Immature natural killer cell (primary cell): ENCODE data around the gene SLC12A4. TPM values are rescaled to one million over a fixed set of nuclear protein-coding genes. Genes with fewer than 3 reads are reported as not detected.

Experiments used
- DNase-seq, 3 donors: peaks; one replicate each; pipeline ENCODE4 v3.0.0; 2022; ENCODE audit warnings: mixed read lengths in 1 of 3
- H3K27ac Mint-ChIP-seq, 6 donors: one replicate each; pipeline ENCODE4 v1.8.0; 2020; ENCODE audit warnings: mixed read lengths in 6 of 6, mild to moderate bottlenecking in 5 of 6, inconsistent platforms in 4 of 6, moderate library complexity in 3 of 6
- H3K27me3 Mint-ChIP-seq, 3 donors: one replicate each; pipeline ENCODE4 v1.8.0; 2020 to 2021; ENCODE audit warnings: low read depth in 3 of 3, mild to moderate bottlenecking in 3 of 3, mixed read lengths in 3 of 3, moderate library complexity in 3 of 3, inconsistent platforms in 1 of 3
- H3K36me3 Mint-ChIP-seq, 3 donors: one replicate each; pipeline ENCODE4 v1.8.0; 2020; ENCODE audit warnings: mixed read lengths in 3 of 3, inconsistent platforms in 2 of 3, mild to moderate bottlenecking in 2 of 3
- H3K4me1 Mint-ChIP-seq, 2 donors: one replicate each; pipeline ENCODE4 v1.8.0; 2020; ENCODE audit warnings: inconsistent platforms in 2 of 2, mild to moderate bottlenecking in 2 of 2, mixed read lengths in 2 of 2, moderate library complexity in 1 of 2
- H3K4me3 Mint-ChIP-seq, 5 donors: one replicate each; pipeline ENCODE4 v1.8.0; 2020; ENCODE audit warnings: mild to moderate bottlenecking in 5 of 5, mixed read lengths in 5 of 5, inconsistent platforms in 3 of 5, moderate library complexity in 3 of 5
- H3K9me3 Mint-ChIP-seq, 6 donors: one replicate each; pipeline ENCODE4 v1.8.0; 2020; ENCODE audit warnings: mild to moderate bottlenecking in 6 of 6, mixed read lengths in 6 of 6, inconsistent platforms in 4 of 6, moderate library complexity in 3 of 6
- polyA plus RNA-seq, 3 donors: library from polyadenylated mRNA; unstranded; fragments of 300-500 nt; fragmentation: Illumina TruSeq; gene quantifications; one replicate each; pipeline ENCODE4 v1.2.3, GENCODE V29; 2021

SLC12A4 gene
- polyA plus RNA-seq, 3 donors from 2014 or later: 5.1 to 10.5 (median 6.6) TPM

- Mint-ChIP-seq H3K36me3 (no peaks in the 10 kb centered on the region), H3K4me1 (peaks cover 3 to 5% of the 10 kb centered on the region in 2 donors), H3K4me3 (no peak overlapping the region), H3K27me3 (peaks cover 0 to 3% (median 1%) of the 10 kb centered on the region in 3 donors), H3K9me3 (no peaks in the 10 kb centered on the region), H3K27ac (peak overlapping the region in 1 of 6 donors; percentile 29)
- peak; percentile 47 to 65 (median 57) for DNase-seq
Observed at GRCh38 chr16:67928561-67929364, 39.7 kb downstream of the SLC12A4 start.

- H3K9me3 Mint-ChIP-seq: no peaks in the 10 kb centered on the region
- no peak for DNase-seq
- peaks cover 0 to 2% (median 1%) of the 10 kb centered on the region in 3 donors for H3K27me3 Mint-ChIP-seq
Observed at GRCh38 chr16:67928147-67928546, 40.3 kb downstream of the SLC12A4 start.

GRCh38 chr16:67927131-67927941 lies 41.1 kb downstream of the SLC12A4 start:
- H3K9me3 Mint-ChIP-seq: no peaks in the 10 kb centered on the region
- peaks cover under 1 to 2% of the 10 kb centered on the region in 2 donors for H3K4me1 Mint-ChIP-seq
- DNase-seq: no peak
- peak overlapping the region in 2 of 6 donors; percentile 60 to 67 for H3K27ac Mint-ChIP-seq
- H3K36me3 Mint-ChIP-seq: no peaks in the 10 kb centered on the region
- H3K4me3 Mint-ChIP-seq: no peak overlapping the region
- H3K27me3 Mint-ChIP-seq: peaks cover 0 to 2% (median 1%) of the 10 kb centered on the region in 3 donors

More at GRCh38 chr16:67928147-67928546, 40.3 kb downstream of the SLC12A4 start:
- no peaks in the 10 kb centered on the region for H3K36me3 Mint-ChIP-seq
- H3K27ac Mint-ChIP-seq: peak overlapping the region in 4 of 6 donors; percentile 29 to 67 (median 62)
- peaks cover 0 to 2% of the 10 kb centered on the region in 2 donors for H3K4me1 Mint-ChIP-seq
- H3K4me3 Mint-ChIP-seq: peak overlapping the region in 1 of 5 donors; percentile 10

GRCh38 chr16:67926181-67926750 lies 42.2 kb downstream of the SLC12A4 start:
- DNase-seq: no peak
- no peak overlapping the region for H3K4me3 Mint-ChIP-seq

DNA sequence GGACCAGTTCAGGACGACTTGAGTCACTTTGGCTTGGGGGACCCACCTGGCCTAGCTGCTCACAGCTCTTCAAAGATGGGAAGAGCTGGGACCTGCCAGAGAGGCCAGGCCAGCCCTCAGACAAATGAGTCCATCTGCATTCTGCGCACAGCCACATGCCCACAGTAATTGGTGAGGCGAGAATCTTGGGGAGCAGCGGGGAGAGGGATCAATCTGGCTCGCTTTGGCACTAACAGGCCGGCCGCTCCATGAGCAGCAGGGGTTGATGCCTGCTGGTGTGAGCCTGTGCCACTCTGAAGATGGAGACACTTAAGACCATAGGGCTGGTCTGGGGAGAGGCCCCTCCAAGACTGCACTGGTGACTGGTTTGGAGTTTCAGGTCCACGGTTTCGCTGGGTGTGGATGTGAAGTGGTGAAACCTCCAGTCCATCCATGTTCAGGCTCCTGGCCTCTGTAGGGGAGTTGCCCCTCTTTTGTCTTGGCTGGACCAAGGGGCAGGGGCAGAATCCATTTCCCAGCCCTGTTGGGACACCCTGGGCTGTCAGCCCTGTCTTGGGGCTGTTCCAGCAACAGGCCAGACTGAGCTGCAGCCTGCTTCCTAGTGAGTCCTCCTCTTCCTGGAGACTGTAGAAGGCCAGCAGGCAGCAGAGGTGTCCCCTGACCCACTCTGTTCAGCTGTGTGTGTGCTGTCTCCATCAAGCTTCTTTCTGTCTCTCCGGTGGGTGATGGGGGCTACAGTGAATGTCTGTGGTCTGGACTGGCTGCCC lies 44.1 kb downstream of the SLC12A4 start:
- H3K27me3 Mint-ChIP-seq: peaks cover 0 to 1% (median 0%) of the 10 kb centered on the region in 3 donors
- H3K4me3 Mint-ChIP-seq: no peak overlapping the region
- H3K9me3 Mint-ChIP-seq: no peaks in the 10 kb centered on the region
- no peak for DNase-seq
- no peaks in the 10 kb centered on the region for H3K36me3 Mint-ChIP-seq
- peak overlapping the region in 2 of 6 donors; percentile 43 to 48 for H3K27ac Mint-ChIP-seq
- H3K4me1 Mint-ChIP-seq: peaks cover 2 to 9% of the 10 kb centered on the region in 2 donors

More at GRCh38 chr16:67926181-67926750, 42.2 kb downstream of the SLC12A4 start:
- H3K36me3 Mint-ChIP-seq: no peaks in the 10 kb centered on the region
- peaks cover 0 to 3% (median 2%) of the 10 kb centered on the region in 3 donors for H3K27me3 Mint-ChIP-seq
- H3K27ac Mint-ChIP-seq: peak overlapping the region in 1 of 6 donors; percentile 51
- no peaks in the 10 kb centered on the region for H3K9me3 Mint-ChIP-seq
- peaks cover 0 to 9% of the 10 kb centered on the region in 2 donors for H3K4me1 Mint-ChIP-seq

- Mint-ChIP-seq H3K9me3 (no peaks in the 10 kb centered on the region), H3K27me3 (peaks cover 0 to 1% (median 0%) of the 10 kb centered on the region in 3 donors), H3K36me3 (no peaks in the 10 kb centered on the region), H3K4me3 (no peak overlapping the region), H3K27ac (no peak overlapping the region), H3K4me1 (peaks cover 5 to 9% of the 10 kb centered on the region in 2 donors)
- DNase-seq: no peak
Observed at GRCh38 chr16:67923414-67924116, 44.9 kb downstream of the SLC12A4 start.

- peaks cover 7 to 12% of the 10 kb centered on the region in 2 donors for H3K4me1 Mint-ChIP-seq
- peak overlapping the region in 1 of 6 donors; percentile 45 for H3K27ac Mint-ChIP-seq
- H3K27me3 Mint-ChIP-seq: peaks cover 0 to 1% (median 0%) of the 10 kb centered on the region in 3 donors
- H3K9me3 Mint-ChIP-seq: no peaks in the 10 kb centered on the region
- no peak overlapping the region for H3K4me3 Mint-ChIP-seq
- no peak for DNase-seq
- peaks cover 0 to 1% (median 0%) of the 10 kb centered on the region in 3 donors for H3K36me3 Mint-ChIP-seq
Observed at GRCh38 chr16:67922740-67923139, 45.7 kb downstream of the SLC12A4 start.

GRCh38 chr16:67922221-67922620 lies 46.2 kb downstream of the SLC12A4 start:
- Mint-ChIP-seq H3K36me3 (peaks cover 0 to 7% (median 0%) of the 10 kb centered on the region in 3 donors), H3K27ac (peak overlapping the region in 3 of 6 donors; percentile 32 to 73 (median 48)), H3K4me3 (no peak overlapping the region), H3K9me3 (no peaks in the 10 kb centered on the region), H3K4me1 (peaks cover 7 to 17% of the 10 kb centered on the region in 2 donors), H3K27me3 (peaks cover 0 to 3% (median 1%) of the 10 kb centered on the region in 3 donors)
- no peak for DNase-seq

GRCh38 chr16:67919622-67920221 lies 48.7 kb downstream of the SLC12A4 start:
- H3K27ac Mint-ChIP-seq: peak overlapping the region in 1 of 6 donors; percentile 64
- H3K27me3 Mint-ChIP-seq: peaks cover 0 to 3% (median 1%) of the 10 kb centered on the region in 3 donors
- no peak for DNase-seq
- peaks cover 11 to 27% of the 10 kb centered on the region in 2 donors for H3K4me1 Mint-ChIP-seq
- no peak overlapping the region for H3K4me3 Mint-ChIP-seq
- no peaks in the 10 kb centered on the region for H3K9me3 Mint-ChIP-seq
- H3K36me3 Mint-ChIP-seq: peaks cover 0 to 7% (median 0%) of the 10 kb centered on the region in 3 donors

- H3K27ac Mint-ChIP-seq: peak overlapping the region in 2 of 6 donors; percentile 19 to 51
- H3K4me1 Mint-ChIP-seq: peaks cover 11 to 27% of the 10 kb centered on the region in 2 donors
- DNase-seq: no peak
- peaks cover 0 to 3% (median 1%) of the 10 kb centered on the region in 3 donors for H3K27me3 Mint-ChIP-seq
- H3K36me3 Mint-ChIP-seq: peaks cover 0 to 11% (median 0%) of the 10 kb centered on the region in 3 donors
- H3K9me3 Mint-ChIP-seq: no peaks in the 10 kb centered on the region
- H3K4me3 Mint-ChIP-seq: no peak overlapping the region
Observed at GRCh38 chr16:67917852-67918236, 50.6 kb downstream of the SLC12A4 start.

DNA sequence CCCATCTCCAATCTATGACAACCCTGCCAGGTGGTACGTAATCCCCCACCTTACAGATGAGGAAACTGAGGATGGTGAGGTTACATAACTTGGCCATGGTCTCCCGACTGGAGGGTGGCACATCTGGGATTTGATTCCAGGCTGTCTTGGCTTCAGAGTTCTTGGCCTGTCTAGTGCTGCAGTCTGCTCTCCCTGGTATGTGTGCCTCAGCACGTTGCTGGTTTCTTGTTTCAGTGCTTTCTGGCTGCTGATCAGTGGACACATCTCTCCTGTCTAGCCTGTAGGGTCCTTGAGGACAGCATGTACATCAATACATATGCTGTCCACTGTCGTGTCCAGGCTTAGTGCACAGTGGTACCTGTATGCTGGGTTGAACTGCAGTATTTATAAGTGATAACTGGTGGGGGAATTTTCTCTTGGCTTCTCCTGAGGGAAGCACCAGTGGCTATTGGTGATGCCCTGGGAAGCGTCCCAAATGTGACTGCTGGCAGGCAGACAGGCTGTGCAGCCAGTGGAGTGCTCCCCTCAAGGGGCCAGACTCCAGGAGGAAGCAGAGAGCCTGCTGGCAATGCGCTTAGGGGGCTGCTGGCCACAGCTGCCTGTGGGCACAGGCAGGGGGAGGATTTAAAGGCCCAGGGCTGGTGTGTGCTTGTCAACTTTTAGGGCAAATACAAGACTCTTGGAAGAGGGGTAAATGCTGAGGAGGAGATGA lies 51.1 kb downstream of the SLC12A4 start:
- Mint-ChIP-seq H3K36me3 (peaks cover 0 to 11% (median 0%) of the 10 kb centered on the region in 3 donors), H3K4me1 (peaks cover 11 to 24% of the 10 kb centered on the region in 2 donors), H3K4me3 (no peak overlapping the region), H3K27me3 (peaks cover 0 to 3% (median 1%) of the 10 kb centered on the region in 3 donors), H3K9me3 (no peaks in the 10 kb centered on the region), H3K27ac (peak overlapping the region in 5 of 6 donors; percentile 19 to 56 (median 46))
- DNase-seq: no peak
